HPDE6-E6E7 (cell line): ENCODE results near the gene SPTLC2.
"Not testable (repeated sequence)": the region's sequence is repeated elsewhere in the genome, so short reads cannot be mapped to it uniquely, and the experiment has no call there.

Source experiments
- DNase-seq: peaks from one replicate; pipeline ENCODE4 v3.0.0; 2011; ENCODE audit warnings: missing footprints; ENCODE audit errors: extremely low spot score

The SPTLC2 gene

DNA sequence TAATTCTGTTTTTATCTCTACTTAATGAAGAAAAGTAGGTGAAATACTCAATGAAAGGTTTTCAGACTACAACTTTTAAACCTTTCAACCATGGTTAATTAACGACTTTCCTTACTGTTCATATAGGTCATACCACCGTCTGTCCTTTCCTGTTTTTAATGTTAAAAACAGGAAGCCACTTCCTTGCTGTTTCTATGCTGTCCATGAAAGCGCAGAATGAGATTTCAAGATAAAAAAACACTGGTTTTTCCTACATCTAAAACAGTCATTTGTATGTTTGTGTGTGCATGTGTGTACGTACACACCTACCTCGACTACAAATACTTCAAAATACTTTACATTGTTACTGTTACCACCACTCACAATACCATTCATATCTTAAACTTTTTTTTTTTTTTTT lies 27.3 kb downstream of the SPTLC2 start:
- no peak for DNase-seq

- not testable (repeated sequence) for DNase-seq
These were observed 27.9 kb downstream of the SPTLC2 start for GRCh38 chr14:77588411-77589025.

GRCh38 chr14:77585385-77585784 lies 31.1 kb downstream of the SPTLC2 start:
- no peak for DNase-seq

DNA sequence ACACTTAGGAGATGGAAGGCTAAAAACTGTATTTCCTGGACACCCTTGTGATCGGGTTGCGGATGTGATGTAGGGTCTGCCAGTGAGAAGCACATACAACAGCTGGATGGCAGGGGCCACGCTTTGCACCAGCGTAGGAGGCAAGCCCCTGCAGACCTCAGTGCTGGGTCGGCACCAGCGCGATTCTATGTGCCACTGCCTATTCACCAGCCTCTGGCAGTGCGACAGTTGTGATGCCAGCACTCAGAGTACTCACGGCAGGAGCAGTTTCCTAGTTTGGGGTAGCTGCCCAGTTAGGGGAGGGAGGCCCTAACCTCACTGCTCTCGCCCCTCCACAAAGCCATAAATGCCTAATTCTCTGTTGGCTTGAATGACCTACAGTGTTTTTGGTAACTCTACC lies 31.6 kb downstream of the SPTLC2 start:
- DNase-seq: no peak

DNA sequence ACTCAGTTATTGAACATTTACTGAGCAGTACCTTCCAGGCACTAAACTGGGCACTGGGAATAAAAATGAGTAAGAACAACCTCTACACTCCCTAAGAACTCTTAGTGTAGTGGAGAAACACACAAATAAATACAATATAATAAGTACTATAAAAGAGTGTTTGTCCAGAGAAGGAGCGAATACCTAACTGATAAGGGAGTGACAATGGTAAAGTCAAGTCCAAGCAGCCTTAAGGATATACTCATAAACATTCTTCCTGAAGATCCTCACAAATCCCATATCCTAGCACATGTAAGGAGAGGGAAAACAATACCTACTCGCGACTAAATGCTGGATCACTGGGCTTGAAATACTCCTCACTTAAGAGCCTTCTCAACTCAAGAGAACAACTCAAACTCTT lies 32.8 kb downstream of the SPTLC2 start:
- DNase-seq: no peak

DNA sequence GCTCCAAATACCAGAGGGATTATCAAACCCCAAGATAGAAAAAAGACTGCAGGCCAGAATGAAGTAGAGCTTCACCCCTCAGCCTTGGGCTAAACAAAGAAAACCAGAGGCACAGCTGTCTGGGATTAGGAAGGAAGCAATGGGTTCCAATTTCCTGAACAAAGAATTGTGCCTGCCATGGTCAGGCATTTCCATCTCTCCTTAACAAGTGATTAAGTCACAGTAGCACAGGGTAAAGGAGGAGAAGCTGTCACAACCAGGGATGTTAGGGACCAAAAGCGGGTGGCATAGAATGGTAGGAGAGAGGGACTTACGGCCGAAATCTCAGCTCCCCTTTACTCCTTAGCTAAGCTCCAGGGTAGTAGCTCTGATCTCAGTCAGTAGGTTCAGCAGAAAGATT lies 33.9 kb downstream of the SPTLC2 start:
- DNase-seq: no peak

DNA sequence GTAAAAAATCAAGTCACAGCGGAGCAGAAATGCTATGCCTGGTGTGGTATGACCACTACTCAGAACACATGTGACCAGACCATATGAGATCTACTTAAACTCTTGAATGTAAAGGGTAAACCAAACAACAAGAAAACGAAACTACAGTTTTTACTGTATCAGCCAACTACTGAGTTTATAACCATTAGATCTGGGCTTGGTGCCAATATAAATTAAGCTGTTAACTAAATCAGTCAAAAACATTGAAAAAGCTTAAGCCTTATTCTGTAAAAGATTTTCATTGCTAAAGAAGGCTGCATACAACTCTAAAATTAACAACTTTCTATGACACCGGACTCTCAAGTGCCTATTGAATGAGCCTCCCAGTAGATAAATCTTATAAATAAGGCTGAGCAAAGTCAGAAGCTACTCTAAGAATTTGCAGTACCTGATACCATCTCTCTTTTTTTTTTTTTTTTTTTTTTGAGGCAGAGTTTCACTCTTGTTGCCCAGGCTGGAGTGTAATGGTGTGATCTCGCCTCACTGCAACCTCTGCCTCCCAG lies 35.4 kb downstream of the SPTLC2 start:
- no peak for DNase-seq

- no peak for DNase-seq
These were observed 36.0 kb downstream of the SPTLC2 start for GRCh38 chr14:77580477-77580876.

DNA sequence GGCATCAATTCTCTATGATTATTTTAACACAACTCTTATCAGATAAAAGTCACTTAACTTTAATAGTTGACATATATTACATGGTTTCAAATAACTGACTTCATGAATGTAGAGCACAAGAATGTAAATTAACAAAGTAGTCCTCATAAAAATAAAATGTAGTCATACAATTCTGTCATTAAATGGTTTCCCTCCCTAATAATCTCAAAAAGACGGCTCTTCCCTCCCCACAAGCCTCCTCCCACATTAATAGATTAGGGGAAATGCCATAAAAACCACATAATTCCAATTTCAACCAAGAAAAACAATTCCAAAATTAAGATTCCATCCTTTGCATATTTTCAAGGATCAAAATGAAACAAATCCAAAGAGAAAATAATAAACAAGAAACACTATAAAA lies 36.7 kb downstream of the SPTLC2 start:
- no peak for DNase-seq

DNA sequence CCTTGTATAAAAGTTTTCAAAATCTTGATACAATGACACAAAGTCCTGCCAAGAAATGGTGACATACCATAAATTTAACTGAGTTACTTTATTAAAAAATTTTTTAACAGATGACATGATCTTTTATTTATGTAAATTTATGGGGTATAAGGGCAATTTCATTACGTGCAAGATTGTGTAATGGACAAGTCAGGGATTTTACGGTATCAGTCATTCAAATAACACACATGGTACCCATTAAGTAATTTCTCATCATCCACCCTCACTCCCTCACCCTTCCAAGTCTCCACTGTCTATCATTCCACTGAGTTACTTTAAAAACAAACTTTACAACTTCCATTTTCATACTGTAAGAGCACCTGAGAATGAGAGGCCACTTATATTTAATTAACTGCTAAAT lies 37.4 kb downstream of the SPTLC2 start:
- DNase-seq: no peak

DNA sequence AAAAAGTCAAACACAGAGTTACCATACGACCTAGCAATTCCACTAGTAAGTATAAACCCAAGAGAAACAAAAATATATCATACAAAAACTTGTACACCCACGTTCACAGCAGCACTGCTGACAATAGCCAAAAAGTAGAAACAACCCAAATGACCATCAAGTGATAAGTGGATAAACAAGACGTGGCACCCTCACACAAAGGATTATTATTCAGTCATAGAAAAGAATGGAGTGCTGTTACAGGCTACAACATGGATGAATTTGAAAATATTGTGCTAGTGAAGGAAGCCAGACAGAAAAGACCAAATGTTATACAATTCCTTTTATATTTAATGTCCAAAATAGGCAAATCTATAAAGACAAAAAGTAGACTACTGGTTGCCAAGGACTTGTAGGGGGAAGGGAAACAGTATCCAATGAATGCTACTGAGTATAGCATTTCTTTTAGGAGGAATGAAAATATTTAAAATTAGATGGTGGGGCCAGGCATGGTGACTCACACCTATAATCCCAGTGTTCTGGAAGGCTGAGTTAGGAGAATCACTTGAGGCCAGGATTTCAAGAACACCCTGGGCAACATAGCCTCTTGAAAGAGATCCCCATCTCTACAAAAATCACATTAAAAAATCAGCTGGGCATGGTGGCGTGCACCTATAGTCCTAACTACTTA lies 41.9 kb downstream of the SPTLC2 start:
- DNase-seq: no peak

- DNase-seq: no peak
These were observed 42.5 kb downstream of the SPTLC2 start for GRCh38 chr14:77573964-77574363.

- DNase-seq: no peak
These were observed 45.6 kb downstream of the SPTLC2 start for GRCh38 chr14:77570706-77571268.

GRCh38 chr14:77565994-77566305 lies 50.5 kb downstream of the SPTLC2 start:
- DNase-seq: no peak

- no peak for DNase-seq
These were observed 51.0 kb downstream of the SPTLC2 start for GRCh38 chr14:77565289-77565993.

GRCh38 chr14:77562681-77563080 lies 53.8 kb downstream of the SPTLC2 start:
- no peak for DNase-seq

DNA sequence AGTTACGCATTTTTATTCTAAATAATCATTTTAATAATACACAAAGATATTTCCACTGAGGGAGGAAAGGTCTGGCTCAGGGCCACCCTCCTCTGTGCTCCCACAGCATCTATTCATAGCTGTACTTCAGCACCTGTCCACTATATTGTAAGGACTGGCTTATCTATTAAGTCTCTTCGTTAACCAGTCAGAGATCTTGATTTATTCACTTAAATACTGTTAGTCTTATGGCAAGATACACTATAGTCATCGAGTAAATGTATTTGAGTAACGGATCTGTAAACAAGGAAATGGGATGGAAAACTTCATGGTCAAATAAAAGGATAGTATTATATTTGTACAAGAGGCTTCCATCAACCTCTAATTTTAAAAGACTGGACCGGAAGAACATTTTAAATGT lies 54.6 kb downstream of the SPTLC2 start:
- DNase-seq: no peak

DNA sequence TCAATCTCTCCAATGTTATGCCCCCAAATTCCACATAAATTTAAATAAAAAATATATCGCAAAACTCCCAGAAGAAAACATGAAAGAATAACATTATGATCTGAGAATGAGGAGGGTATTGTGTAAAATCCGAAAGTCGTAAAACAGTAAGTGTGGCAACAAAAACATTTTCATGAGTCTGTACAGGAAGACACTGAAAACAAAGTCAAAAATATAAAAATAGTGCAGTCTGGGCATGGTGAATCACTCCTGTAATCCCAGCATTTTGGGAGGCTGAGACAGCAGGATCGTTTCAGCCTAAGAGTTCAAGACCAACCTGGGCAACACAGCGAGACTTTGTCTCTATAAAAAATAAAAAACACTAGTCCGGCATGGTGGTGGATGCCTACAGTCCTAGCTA lies 57.1 kb downstream of the SPTLC2 start:
- no peak for DNase-seq

- DNase-seq: no peak
These were observed 59.0 kb downstream of the SPTLC2 start for GRCh38 chr14:77557391-77557790.

- DNase-seq: no peak
These were observed 59.5 kb downstream of the SPTLC2 start for GRCh38 chr14:77556946-77557345.

DNA sequence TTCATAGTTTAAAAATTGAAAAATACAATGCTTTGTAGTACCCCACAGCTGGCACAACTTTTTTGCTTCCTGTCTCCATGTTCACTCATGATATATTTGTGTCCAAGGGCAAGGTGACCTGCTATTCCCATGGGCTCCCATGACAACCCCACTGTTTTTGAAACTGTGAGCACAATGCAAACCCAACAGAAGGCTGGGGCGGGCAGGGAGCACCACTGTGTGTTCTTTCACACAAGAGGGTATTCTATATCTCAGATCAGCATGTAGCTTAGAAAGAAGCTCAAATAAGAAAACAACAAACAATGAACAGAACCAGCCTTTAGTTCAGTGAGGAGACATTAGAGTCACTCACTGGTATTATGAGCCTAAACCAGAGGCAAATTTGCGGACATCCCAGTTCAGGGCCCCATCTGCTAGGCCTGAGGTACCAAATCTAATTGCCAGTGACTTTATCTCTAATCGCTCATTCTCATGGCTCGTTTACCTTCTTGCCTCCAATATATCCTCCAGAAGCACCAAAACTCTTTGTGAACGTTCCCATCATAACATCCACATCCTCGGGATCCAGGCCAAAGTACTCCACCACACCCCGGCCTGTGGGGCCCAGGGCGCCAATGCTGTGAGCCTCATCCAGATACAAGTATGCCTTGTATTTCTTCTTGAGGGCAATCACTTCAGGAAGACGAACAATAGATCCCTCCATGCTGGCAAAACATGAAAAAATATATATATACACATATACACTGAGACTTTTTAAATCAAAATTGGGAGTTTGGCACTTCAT lies 61.4 kb downstream of the SPTLC2 start:
- DNase-seq: no peak

DNA sequence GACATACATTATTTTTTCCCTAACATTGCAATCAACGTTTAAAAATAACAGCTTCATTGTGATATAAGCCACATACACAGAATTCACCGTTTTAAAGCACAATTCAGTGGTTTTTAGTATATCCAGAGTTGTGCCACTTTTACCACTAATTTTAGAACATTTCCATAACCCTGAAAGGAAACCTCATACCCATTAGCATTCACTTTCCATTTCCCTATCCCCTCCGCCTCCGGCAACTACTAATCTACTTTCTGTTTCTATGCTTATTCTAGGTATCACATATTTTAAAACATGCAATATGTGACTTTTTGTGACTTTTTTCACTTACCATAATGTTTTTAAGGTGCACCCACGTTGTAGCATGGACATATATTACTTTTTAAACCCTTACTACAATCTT lies 62.2 kb downstream of the SPTLC2 start:
- DNase-seq: no peak
